GM21786 (cell line): ENCODE results near the gene PDGFB.

Source experiments
- ATAC-seq: cut with Tn5 transposase; IDR thresholded peaks from one replicate; pipeline ENCODE4 v1.9.1; 2021; ENCODE audit not compliant: unreplicated experiment

PDGFB gene

GRCh38 chr22:39176714-39177455, 67.9 kb downstream of the PDGFB start:
- ATAC-seq: no peak

DNA sequence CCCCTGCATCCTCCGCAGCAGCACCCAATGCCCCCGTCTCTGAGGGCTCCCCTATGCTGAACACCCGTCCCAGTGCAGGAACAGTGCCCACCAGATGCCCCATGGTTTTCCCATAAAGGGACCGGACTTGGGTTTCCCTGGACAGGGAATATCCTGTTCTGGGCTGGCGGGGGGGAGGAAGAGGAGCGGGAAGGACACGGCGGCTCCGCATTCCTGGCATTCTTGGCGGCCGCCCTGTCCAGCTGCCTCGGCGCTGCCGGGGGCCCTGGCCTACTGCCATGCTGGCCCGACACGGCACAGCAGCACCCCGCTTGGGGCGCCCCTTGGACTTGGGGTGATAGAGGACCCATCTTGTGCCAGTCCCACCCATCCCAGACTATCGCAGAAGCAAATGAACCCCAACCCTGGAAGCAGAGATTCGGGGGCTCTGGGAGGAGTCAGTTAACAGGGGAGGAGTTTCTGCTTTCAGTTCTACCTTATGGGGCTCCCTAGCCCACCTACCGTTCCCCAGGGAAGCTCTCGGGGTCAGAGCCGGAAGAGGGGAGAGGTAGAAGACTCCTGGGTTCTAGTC, 68.6 kb downstream of the PDGFB start:
- no peak for ATAC-seq

GRCh38 chr22:39175353-39176142, 69.2 kb downstream of the PDGFB start:
- no peak for ATAC-seq

DNA sequence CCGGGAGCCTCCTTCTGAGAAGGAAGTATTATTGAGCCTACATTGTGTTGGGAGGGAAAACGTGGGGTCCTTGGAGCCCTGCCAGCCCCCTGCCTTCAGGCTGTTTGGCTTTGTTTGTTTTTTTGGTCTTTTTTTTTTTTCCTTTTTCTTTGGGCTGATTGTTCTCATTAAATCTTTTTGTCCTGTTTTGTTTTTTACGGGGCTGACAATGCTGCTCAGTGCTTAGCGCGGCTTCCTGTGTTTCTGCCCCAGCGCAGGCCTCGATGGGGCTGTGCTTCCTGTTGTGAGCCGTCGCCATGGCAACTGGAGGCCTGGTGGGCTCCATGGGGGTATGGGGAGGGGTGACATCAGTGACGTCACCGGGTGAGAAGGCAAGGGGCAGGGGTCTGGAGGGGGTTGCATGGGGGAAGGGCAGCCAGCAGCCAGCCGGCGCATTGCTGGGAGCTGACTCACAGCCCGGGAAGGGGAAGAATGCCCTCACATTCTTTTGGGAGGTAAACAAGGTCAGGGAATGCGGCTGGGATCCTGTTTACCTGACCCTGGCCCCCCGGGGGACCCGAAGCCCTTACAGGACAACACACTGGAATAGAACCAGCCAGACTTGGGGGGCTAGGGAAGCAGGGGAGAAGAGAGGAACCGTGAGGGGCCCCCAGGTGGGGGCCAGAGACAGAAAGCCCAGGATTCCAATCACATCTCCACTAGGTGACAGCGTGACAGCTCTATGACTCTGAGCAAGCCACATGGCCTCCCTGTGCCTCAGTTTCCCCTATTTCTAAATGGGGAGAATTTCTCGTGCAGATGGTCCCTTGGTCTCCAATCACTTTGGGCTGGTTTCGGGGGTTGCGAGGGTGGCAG, 70.1 kb downstream of the PDGFB start:
- no peak for ATAC-seq

- ATAC-seq: no peak
Observed at GRCh38 chr22:39173787-39174497, 70.8 kb downstream of the PDGFB start.
